GM18870 (cell line): ENCODE results near the gene CLCN1.
A peak's percentile ranks its signal among the peaks of the same experiment; 100 is the strongest.

Experiments
- ATAC-seq: cut with Tn5 transposase; IDR thresholded peaks from one replicate; pipeline ENCODE4 v1.9.1; 2021; ENCODE audit warnings: moderate library complexity; ENCODE audit not compliant: unreplicated experiment

The CLCN1 gene

GRCh38 chr7:143362131-143363015 lies 46.5 kb downstream of the CLCN1 start, which contains the start of gene FAM131B:
Gene FAM131B, minus strand, starts transcription at chr7:143362713. Its CDS starts 110 bp downstream, at chr7:143362603.
- ATAC-seq, result no peak

DNA sequence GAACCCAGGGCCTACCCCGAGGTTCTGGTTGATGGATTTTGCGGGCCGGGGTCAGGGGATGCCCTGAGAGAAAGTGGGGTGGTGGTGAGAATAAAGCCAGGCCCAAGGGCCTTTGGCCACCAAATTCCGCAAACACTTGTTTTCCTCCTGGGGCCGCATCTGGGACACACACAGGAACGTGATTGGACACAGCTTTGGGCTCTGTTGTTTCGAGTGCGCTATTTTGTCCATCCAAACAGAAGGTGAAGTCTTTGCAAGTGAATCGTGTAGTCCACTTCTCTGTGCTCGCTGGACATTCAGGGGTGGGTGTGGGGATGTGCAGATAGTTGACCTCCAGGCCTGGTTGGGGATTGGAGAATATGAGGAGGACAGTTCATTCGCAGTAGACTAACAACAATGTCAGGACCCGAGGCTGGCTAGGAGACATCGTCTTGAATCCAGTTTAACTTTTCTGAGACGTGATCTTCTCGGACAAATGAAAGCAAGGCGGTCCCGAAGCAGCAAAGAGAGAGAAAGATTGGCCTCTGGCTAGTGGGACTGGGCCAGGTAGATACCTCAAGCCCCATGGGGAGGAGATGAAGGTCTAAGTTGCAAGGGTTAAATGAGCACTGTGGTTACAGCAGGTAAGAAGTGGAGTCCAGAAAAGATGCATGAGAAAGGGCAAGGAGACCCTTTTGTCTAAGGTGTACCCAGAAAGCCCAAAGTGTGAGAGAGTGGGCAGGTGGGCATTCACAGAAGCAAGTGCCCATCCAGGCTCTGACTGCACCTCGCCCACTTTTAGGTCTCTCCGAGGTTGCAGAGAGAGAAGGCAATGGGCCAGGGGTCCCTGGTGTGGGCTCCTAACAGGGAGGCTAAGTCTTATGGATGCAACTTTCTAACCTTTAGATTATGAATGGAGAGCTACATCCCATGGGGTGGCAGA lies 47.4 kb downstream of the CLCN1 start:
- no peak for ATAC-seq

DNA sequence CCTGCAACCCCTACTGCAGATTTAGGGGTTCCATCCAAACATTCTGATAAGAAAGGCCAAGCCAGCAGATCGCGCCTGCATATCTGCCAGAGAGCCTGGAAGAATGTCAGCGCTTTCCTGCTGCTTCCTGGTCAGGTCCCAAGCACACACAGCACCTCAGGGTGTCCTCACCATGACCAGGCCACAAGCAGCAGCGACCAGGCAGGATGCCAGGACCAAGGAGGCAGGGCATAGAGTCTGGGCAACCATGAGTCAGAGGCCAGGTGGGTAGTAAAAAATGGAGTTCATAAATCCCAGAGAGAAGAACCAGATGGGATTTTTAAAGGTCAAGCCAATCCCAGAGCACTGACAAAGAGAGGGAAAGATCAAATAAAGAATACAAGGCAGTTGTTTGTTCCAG lies 52.1 kb downstream of the CLCN1 start:
- no peak for ATAC-seq

GRCh38 chr7:143368387-143368786 lies 52.5 kb downstream of the CLCN1 start:
- ATAC-seq, result no peak

DNA sequence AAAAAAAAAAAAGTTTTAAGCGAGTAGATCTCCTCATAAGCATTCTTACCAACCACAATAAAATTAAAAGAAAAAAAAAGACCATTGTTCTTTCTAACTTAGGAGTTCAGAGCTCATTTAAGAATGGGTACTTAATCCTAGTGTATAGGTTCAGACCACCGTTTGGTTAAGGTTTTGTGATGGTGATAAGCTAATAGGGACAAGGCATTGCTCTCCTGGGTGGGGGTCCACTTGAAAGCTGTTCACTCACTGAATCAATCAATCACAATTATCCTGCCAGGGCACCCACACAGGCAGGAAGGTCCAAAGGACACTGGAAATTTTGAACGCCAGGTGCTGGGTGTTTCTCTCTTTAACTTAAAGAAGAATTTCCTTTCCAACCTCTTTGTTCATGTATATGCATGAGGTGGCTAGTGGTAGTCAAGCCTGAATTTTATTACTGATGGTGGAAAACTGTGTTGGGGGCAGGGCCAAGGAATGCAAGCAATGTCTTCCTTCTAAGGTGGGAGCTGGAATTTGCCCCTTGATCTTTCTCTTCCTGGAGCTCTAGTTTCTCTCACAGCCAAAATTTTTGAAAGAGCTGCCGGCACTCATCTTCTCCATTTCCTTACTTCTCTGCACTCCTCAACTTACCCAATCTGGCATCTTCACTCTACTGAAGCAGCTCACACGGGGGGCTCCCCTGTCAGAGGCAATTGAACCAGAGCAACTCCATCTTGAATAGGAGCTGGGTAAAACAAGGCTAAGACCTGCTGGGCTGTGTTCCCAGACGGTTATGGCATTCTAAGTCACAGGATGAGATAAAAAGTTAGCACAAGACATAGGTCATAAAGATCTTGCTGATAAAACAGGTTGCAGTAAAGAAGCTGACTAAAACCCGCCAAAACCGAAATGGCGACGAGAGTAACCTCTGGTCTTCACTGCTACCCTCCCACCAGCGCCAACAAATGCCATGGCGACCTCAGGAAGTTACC lies 54.1 kb downstream of the CLCN1 start:
- ATAC-seq, result no peak

DNA sequence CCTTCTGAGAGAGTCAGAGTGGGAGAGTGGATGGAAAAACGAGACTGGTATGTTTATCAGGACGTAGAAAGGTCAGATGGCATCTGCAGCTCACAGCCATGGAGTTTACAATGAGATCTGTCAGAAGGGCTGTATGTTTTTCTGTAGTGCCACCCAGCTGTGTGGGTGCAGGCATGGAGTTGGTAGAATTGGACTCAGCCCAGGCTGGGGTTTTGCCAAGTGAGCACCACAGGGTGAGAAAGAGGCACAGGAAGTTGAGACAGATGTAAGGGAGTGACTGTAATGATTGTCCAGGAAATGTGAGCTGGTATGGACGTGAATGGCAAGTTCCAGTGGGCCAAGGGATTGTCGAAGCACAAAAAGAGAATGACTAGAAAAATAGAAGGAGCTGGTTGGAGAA lies 56.2 kb downstream of the CLCN1 start:
- ATAC-seq, result peak; percentile 44

DNA sequence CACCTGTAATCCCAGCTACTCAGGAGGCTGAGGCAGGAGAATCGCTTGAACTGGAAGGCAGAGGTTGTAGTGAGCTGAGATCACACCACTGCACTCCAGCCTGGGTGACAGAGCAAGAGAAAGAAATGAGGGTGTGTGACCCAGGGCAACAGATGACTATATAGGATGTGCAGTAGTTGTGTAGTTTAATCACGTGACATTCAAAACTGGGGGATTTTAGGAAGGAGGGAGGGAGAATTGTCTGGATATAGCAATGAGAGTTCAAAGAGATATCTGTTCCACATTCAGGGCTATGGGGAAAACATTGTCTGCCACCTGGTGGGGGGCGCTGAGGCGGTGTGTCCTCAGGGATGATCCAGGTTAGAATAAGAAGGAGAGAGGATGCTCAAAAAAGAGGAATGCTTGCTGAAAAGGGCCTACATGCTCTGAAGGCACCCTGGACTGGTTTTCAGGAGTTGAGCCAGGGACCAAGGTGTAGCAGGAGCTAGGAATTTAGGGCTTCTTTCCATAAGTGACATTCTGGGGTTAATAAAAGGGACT lies 57.4 kb downstream of the CLCN1 start:
- no peak for ATAC-seq

- no peak for ATAC-seq
Observed at GRCh38 chr7:143374561-143374960, 58.6 kb downstream of the CLCN1 start.

DNA sequence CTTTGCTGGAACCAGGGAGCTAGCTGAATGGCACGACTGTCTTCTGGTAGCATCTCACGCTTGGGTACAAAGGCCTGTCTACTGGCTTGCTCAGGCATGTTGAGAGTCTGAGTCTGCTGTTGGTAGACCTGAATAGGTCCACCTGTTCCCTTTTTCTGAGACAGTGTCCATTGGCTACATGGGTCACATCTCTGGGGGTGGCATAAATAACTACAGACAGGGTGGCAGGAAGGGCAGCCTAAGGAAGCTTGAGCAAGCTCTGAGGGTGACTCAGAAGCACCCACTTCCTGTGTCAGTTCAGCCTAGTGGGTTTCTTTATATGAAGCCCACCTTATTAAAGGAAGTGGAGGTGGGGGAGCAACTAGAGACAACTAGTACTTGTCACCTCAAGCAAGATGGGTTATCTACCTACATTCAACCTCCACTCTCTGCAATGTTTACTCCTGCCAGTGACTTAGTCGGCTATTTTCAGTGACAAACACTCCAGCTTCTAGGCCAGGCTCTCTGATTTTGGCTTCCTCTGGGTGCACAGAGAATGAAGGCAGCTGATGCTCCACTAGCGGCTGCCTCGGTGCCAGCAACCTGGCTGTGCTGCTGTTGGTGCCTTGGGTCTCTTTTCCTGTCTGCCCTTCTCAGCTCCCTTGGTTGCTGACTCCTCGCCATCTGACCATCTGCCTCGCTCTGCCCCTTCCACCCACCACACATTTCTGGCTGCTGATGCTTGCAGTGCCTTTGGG lies 59.6 kb downstream of the CLCN1 start:
- no peak for ATAC-seq

DNA sequence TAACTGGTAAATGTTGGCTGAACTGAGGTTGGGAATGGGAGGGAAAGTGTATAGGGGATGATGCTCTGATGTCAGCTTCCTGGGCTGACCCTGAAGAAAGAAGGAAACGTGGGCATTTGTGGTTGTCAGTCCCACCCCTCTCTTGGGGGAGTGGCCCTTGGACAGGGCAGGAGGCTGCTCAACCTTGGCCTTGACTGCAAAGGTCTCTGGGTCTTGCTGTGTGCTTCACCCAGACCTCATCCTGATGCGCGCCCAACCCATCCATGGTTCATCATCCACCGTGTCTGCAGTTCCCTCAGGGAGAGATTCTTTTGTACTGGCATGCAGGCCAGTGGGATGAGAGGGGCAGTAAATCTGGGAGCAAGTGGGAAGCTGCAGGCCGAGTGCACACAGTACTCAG lies 60.5 kb downstream of the CLCN1 start:
- no peak for ATAC-seq

GRCh38 chr7:143379611-143380259 lies 63.8 kb downstream of the CLCN1 start:
- ATAC-seq, result peak; percentile 9

- ATAC-seq, result peak; percentile 62
Observed at GRCh38 chr7:143380260-143380645, 64.3 kb downstream of the CLCN1 start.

- ATAC-seq, result peak; percentile 52
Observed at GRCh38 chr7:143380646-143381426, 64.9 kb downstream of the CLCN1 start, which contains the start of gene ZYX. Gene ZYX, plus strand, starts transcription at chr7:143381345. Its CDS starts 227 bp downstream, at chr7:143381572.

- ATAC-seq, result peak; percentile 6
Observed at GRCh38 chr7:143381427-143382125, 65.7 kb downstream of the CLCN1 start.

GRCh38 chr7:143382126-143382790 lies 66.3 kb downstream of the CLCN1 start:
- no peak for ATAC-seq

DNA sequence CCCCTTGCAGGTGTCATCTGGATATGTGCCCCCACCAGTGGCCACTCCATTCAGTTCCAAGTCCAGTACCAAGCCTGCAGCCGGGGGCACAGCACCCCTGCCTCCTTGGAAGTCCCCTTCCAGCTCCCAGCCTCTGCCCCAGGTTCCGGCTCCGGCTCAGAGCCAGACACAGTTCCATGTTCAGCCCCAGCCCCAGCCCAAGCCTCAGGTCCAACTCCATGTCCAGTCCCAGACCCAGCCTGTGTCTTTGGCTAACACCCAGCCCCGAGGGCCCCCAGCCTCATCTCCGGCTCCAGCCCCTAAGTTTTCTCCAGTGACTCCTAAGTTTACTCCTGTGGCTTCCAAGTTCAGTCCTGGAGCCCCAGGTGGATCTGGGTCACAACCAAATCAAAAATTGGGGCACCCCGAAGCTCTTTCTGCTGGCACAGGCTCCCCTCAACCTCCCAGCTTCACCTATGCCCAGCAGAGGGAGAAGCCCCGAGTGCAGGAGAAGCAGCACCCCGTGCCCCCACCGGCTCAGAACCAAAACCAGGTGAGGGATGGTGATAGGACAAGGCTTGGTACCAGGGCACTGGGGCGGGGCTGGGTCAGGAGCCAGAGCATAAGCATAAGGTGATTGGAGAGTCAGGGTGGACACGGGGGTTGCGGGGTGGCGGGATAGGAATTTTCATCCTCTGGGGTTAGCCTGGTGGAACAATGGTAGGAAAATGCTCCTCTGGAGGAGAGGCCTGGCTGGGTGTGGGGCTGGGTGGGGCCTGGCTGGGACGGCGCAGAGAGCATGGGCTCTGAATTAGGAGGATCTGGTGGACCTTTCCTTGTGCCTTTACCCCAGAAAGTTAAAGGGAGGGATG lies 67.1 kb downstream of the CLCN1 start:
- no peak for ATAC-seq
